Measurements from ENCODE around the gene ACOX2. TPM values are rescaled to one million over a fixed set of nuclear protein-coding genes. Genes with fewer than 3 reads are reported as not detected.

ACOX2 gene
- 14.3 TPM for total RNA-seq

- peak; percentile 13 for ATAC-seq
These were observed at the start of gene ACOX2 for GRCh38 chr3:58536501-58537411. TSS of gene ACOX2 (minus strand) at chr3:58537190. CDS start at chr3:58535106, 2,084 bp downstream.

- no peak for ATAC-seq
These were observed 49.0 kb upstream of the ACOX2 start for GRCh38 chr3:58585994-58586393.

- ATAC-seq: peak; percentile 85
These were observed 48.2 kb upstream of the ACOX2 start for GRCh38 chr3:58585005-58585786.

GRCh38 chr3:58584690-58585004 lies 47.7 kb upstream of the ACOX2 start:
- no peak for ATAC-seq

- ATAC-seq: no peak
These were observed 44.5 kb upstream of the ACOX2 start for GRCh38 chr3:58581328-58582091.

GRCh38 chr3:58580826-58581327 lies 43.9 kb upstream of the ACOX2 start:
- no peak for ATAC-seq

- ATAC-seq: no peak
These were observed 41.9 kb upstream of the ACOX2 start for GRCh38 chr3:58578873-58579272.

GRCh38 chr3:58577269-58577821 lies 40.4 kb upstream of the ACOX2 start, which contains the start of gene FAM107A:
TSS of gene FAM107A (minus strand) at chr3:58577391. CDS start at chr3:58569860, 7,531 bp downstream.
- ATAC-seq: peak; percentile 62

GRCh38 chr3:58576716-58577115 lies 39.7 kb upstream of the ACOX2 start:
- ATAC-seq: no peak

- no peak for ATAC-seq
These were observed 39.1 kb upstream of the ACOX2 start for GRCh38 chr3:58575971-58576652.

GRCh38 chr3:58574682-58575081 lies 37.7 kb upstream of the ACOX2 start:
- no peak for ATAC-seq

GRCh38 chr3:58574106-58574505 lies 37.1 kb upstream of the ACOX2 start:
- ATAC-seq: no peak

GRCh38 chr3:58573640-58574039 lies 36.6 kb upstream of the ACOX2 start:
- ATAC-seq: no peak

GRCh38 chr3:58572634-58573230 lies 35.7 kb upstream of the ACOX2 start:
- no peak for ATAC-seq

- ATAC-seq: peak; percentile 73
These were observed 35.1 kb upstream of the ACOX2 start for GRCh38 chr3:58572013-58572633.

- no peak for ATAC-seq
These were observed 33.9 kb upstream of the ACOX2 start for GRCh38 chr3:58570851-58571250.

GRCh38 chr3:58569287-58570001 lies 32.5 kb upstream of the ACOX2 start:
- no peak for ATAC-seq

- peak; percentile 67 for ATAC-seq
These were observed 31.7 kb upstream of the ACOX2 start for GRCh38 chr3:58568572-58569286.

GRCh38 chr3:58567251-58567515 lies 30.2 kb upstream of the ACOX2 start:
- ATAC-seq: no peak
